Measurements from ENCODE around the gene PSMC1.

Gene PSMC1

DNA sequence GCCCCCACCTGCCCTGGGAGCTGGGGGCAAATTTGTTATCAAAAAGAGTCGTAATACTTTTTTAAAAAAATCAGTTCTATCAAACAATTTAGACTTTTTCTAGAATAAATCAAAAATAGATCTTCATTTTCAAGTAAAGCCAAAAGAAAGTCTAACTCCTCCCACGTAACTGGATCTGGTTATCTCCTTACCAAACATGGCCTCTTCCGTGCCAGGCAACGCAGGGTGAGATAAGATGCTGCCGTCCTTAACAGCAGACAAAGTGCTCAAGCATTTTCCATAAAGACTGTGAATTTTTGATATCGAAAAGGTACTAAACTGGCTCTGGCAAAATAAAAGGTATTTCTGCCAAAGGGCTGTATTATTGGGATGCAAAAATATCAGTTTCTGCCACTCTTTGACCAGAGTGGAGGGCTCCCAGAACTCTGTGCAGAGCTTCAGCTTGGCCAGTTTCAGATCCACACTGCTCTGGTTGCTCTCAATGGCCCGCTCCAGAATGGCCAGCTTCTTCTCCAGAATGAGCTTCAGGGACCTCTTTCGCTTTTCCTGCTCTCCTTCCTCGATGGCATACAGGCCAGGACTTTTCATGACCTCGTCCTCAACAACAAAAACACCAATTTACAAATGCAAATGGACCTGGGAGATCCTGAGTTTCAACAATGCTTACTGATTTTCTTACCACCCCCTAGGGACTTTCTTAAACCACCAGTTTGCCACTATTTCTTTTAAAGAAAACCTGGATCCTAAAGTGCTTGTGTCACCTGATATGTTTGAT lies 46.4 kb downstream of the PSMC1 start:
- DNase-seq (ENCODE audit: low read depth): no peak

DNA sequence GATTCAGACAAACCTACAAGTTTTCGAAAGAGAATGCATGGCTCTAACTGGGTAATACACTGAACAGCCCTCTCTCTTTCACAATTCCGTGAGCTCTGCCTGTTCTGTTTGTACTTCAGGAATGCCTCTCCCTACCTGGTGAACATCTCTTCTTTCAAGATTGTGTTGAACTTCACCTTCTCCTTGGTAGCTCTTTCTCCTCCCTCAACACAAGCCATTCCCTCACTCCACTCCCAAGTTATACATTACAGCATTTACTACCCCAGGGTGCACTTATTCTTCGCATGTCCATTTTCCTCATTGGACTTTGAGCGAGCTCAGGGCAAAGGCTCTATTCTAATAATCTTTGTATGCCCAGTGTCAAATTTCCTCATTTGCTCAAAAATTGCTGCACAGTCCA lies 47.1 kb downstream of the PSMC1 start:
- DNase-seq (ENCODE audit: low read depth): no peak

DNA sequence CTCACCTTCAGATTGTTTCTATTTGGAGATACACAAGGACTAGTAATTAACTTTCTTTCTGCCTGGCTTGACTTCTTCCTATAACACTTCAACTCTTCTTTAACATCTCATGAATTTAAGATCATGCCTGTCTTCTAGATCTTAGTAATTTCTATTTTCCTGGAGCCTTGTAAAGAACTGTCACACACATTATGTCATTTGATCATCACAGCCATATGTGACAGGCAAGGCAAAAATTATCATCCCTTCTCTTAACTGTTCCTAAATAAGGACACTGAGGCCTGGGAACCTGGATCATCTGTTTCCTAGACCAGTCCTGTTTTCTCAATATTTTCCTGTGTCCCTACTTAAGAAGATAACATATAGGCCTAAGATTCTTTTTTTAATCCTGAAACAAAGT lies 48.1 kb downstream of the PSMC1 start:
- no peak for DNase-seq (ENCODE audit: low read depth)

DNA sequence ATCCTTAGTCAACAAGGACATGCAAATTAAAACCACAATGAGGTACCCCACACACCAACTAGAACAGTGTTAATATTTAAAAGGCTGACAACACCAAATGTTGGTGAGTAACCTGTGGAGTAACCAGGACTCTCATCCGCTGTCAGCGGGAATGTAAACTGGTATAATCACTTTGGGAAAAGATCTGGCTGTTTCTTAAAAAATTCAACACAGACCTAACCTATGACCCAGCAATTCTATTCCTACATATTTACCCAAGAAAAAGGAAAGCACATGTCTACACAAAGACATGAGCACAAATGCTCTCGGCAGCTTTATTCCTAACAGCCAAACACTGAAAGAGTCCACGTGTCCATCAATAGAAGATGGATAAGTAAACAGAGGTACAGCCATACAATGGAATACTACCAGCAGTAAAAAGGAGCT lies 48.8 kb downstream of the PSMC1 start:
- no peak for DNase-seq (ENCODE audit: low read depth)

DNA sequence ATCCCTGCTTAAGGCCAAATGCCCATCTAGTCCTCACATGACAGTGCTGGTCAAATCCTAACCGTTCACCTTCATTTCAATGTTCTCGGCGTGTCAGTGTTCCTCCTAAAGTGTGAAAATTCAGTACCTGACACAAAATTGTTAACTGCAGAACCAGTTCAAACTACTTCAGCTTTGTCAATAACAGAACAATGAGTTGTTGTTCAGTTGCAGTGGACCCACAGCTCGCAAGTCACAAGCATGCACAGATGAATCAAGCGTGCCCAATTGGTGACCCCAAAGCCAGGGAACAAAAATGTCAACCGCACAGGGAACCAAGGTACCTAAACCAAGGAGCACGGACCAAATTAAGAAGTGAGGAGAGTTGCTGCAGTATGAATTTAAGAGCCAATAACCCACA lies 52.2 kb downstream of the PSMC1 start:
- no peak for DNase-seq (ENCODE audit: low read depth)

DNA sequence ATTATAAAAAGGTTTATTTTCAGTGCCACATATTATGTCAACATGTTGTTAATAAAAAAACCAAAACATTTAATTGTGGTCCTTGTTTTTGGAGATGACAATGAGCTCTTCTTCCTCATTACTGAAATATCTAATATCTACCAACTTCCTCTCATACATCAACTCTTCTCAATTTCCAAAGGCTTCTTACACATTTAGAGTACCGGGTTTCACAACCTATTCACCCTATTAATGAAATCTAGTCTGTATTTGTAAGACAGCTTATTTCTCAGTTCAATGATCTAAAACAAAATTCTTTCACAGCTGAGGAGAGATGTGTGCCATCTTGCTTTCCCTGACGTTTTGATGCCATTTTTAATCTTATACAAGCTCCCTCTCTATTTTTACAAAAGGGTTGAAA lies 60.9 kb downstream of the PSMC1 start:
- no peak for DNase-seq (ENCODE audit: low read depth)

DNA sequence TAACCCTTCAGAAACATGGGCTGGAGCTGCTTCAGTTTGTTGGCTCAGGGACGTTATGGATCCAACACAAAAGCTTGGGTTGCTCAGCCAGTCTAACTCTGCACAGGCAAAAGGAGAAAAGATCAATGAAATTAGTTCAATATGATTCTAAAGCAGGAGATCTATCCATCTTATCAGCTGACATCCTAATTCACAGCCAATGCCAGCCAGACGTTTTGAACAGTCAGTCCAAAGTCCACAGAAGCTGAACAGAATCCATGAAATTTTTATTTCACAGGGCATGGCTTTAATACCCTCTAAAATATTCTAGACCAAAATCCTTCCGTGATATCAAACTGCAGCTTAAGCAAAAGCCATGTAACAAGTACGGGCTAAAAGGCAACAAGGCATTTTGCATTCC lies 61.7 kb downstream of the PSMC1 start:
- no peak for DNase-seq (ENCODE audit: low read depth)

DNA sequence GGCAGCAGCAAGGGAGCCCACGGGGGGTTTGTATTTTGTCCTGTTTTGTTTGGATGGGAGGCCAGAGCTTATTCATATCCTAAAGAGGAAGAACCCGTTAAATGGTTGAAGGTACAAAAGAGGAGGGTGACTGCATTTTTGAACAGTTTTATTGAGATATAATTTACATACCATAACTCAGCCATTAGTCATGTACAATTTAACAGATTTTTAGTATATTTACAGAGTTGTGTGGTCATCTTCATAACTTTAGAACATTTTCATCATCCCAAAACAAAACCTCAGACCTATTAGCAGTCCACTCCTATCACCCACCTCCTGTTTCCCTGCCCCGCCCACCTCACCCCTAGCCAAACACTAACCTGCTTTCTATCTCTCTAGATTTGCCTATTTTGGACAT lies 62.8 kb downstream of the PSMC1 start:
- no peak for DNase-seq (ENCODE audit: low read depth)

DNA sequence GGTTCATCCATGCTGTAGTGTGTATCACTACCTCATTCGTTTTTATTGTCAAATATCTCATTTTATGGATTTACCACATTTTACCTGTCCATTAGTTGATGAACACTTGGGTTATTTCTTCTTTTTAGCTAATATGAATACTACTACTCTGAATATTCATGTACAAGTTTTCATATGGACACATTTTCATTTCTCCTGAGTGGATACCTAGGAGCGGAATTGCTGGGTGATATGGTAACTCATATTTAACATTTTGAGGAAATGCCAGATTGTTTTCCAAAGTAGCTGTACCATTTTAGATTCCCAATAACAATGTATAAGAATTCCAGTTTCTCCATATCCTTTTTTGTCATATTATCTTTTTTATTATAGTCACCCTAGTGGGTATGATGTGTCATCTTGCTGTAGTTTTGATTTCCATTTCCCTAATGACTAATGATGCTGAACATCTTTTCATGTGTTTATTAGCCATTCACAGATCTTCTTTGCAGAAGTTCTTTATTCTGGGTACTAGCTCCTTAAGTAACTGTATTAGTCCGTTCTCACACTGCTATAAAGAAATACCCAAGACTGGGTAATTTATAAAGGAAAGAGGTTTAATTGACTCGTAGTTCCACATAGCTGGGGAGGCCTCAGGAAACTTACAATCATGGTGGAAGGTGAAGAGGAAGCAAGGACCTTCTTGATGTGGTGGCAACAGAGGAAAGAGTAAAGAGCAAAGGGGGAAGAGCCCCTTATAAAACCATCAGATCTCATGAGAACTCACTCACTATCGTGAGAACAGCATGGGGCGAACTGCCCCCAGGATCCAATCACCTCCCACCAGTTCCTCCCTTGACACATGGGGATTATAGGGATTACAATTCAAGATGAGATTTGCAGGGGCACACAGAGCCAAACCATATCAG lies 63.5 kb downstream of the PSMC1 start:
- no peak for DNase-seq (ENCODE audit: low read depth)

DNA sequence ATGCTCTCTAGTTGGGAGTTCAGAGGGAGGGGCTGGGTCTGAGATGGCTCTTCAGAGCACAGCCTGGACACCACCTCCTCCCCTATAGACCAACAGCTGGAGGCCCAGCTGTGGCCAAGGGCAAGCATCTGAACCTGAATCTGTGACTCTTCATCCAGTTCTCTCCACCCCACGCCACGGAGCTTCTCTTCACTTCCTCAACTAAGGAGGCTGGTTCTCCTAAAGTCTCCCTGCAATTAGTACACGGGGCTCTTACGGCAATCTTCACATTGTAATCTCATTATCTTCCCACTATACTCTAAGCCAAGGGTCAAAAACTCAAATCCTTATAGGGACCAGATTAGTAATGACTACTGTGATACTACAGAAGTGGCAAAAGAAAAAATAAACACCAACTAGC lies 65.5 kb downstream of the PSMC1 start:
- DNase-seq (ENCODE audit: low read depth): no peak
